HepG2 (cell line): ENCODE data around the gene COX15. TPM values are rescaled to one million over a fixed set of nuclear protein-coding genes. Genes with fewer than 3 reads are reported as not detected.

ENCODE experiments used
- ARID4A ChIP-seq: sonication (generic); formaldehyde crosslinking; IDR thresholded peaks from 2 replicates; pipeline ENCODE4 v1.5.0; 2020; ENCODE audit warnings: mild to moderate bottlenecking, missing genetic modification reagents, borderline replicate concordance
- ARNTL ChIP-seq: sonication (generic); formaldehyde crosslinking; IDR thresholded peaks from 2 replicates; pipeline ENCODE4 v1.4.0; 2020; ENCODE audit warnings: mild to moderate bottlenecking, missing genetic modification reagents
- CEBPB ChIP-seq: IDR thresholded peaks from 2 replicates; pipeline ENCODE4 v1.6.1; 2011; ENCODE audit warnings: low read depth, low read length, improper control_type of control experiment, borderline replicate concordance
- HDAC1 ChIP-seq: sonication (generic); formaldehyde crosslinking; IDR thresholded peaks from 2 replicates; pipeline ENCODE4 v1.5.1; 2020; ENCODE audit warnings: mild to moderate bottlenecking, missing genetic modification reagents
- HDAC6 ChIP-seq: fragments of 200-600 bp; sonication (generic); IDR thresholded peaks from 2 replicates; pipeline ENCODE4 v1.7.0; 2017; ENCODE audit warnings: mild to moderate bottlenecking, antibody characterized with exemption, low read length, low read depth
- HIVEP1 ChIP-seq: sonication (generic); formaldehyde crosslinking; IDR thresholded peaks from 2 replicates; pipeline ENCODE4 v1.4.0; 2020; ENCODE audit warnings: mild to moderate bottlenecking, missing genetic modification reagents
- HNF4A ChIP-seq: sonication (generic); formaldehyde crosslinking; IDR thresholded peaks from 2 replicates; pipeline ENCODE4 v1.4.0; 2020; ENCODE audit warnings: missing genetic modification reagents
- JDP2 ChIP-seq: sonication (generic); formaldehyde crosslinking; IDR thresholded peaks from 2 replicates; pipeline ENCODE4 v1.8.1; 2022; ENCODE audit warnings: missing genetic modification reagents, borderline replicate concordance
- KMT2A ChIP-seq: sonication (generic); formaldehyde crosslinking; IDR thresholded peaks from 2 replicates; pipeline ENCODE4 v1.4.0; 2020; ENCODE audit warnings: missing genetic modification reagents
- MNT ChIP-seq: fragments of 450-650 bp; IDR thresholded peaks from 2 replicates; pipeline ENCODE4 v1.6.1; 2016
- MTF1 ChIP-seq: sonication (generic); formaldehyde crosslinking; IDR thresholded peaks from 2 replicates; pipeline ENCODE4 v1.5.0; 2020; ENCODE audit warnings: missing genetic modification reagents
- NFYB ChIP-seq: sonication (generic); formaldehyde crosslinking; IDR thresholded peaks from 2 replicates; pipeline ENCODE4 v1.4.0; 2020; ENCODE audit warnings: missing genetic modification reagents
- NR2F2 ChIP-seq: IDR thresholded peaks from 2 replicates; pipeline ENCODE4 v1.6.1; 2012; ENCODE audit warnings: low read depth, inconsistent platforms, borderline replicate concordance
- RBAK ChIP-seq: sonication (generic); formaldehyde crosslinking; IDR thresholded peaks from 2 replicates; pipeline ENCODE4 v1.5.1; 2020; ENCODE audit warnings: mild to moderate bottlenecking, missing genetic modification reagents
- SIN3B ChIP-seq: fragments of 150-350 bp; IDR thresholded peaks from 2 replicates; pipeline ENCODE4 v1.6.1; 2014; ENCODE audit warnings: low read length
- SNAPC2 ChIP-seq: sonication (generic); formaldehyde crosslinking; IDR thresholded peaks from 2 replicates; pipeline ENCODE4 v1.8.1; 2022; ENCODE audit warnings: mild to moderate bottlenecking, missing genetic modification reagents
- SPEN ChIP-seq: sonication (generic); formaldehyde crosslinking; IDR thresholded peaks from 2 replicates; pipeline ENCODE4 v1.5.1; 2020; ENCODE audit warnings: low read depth, mild to moderate bottlenecking, missing genetic modification reagents
- TARDBP ChIP-seq: sonication (generic); formaldehyde crosslinking; IDR thresholded peaks from 2 replicates; pipeline ENCODE4 v1.8.0; 2022; ENCODE audit warnings: mild to moderate bottlenecking, missing genetic modification reagents
- THAP8 ChIP-seq: sonication (generic); formaldehyde crosslinking; IDR thresholded peaks from 2 replicates; pipeline ENCODE4 v1.5.1; 2020; ENCODE audit warnings: missing genetic modification reagents, mild to moderate bottlenecking, borderline replicate concordance
- TP53 ChIP-seq: sonication (generic); formaldehyde crosslinking; conservative IDR thresholded peaks from 2 replicates; pipeline ENCODE4 v1.4.0; 2020; ENCODE audit warnings: missing genetic modification reagents
- ZFP36 ChIP-seq: fragments of 150-350 bp; IDR thresholded peaks from 2 replicates; pipeline ENCODE4 v1.6.1; 2018; ENCODE audit warnings: borderline replicate concordance, low read length, low read depth; ENCODE audit not compliant: partially characterized antibody
- ZNF430 ChIP-seq: sonication (generic); formaldehyde crosslinking; IDR thresholded peaks from 2 replicates; pipeline ENCODE4 v1.9.0; 2021; ENCODE audit warnings: mild to moderate bottlenecking, missing genetic modification reagents
- ZNF557 ChIP-seq: sonication (generic); formaldehyde crosslinking; IDR thresholded peaks from 2 replicates; pipeline ENCODE4 v1.4.0; 2020; ENCODE audit warnings: missing genetic modification reagents
- ZNF605 ChIP-seq: sonication (generic); formaldehyde crosslinking; IDR thresholded peaks from 2 replicates; pipeline ENCODE4 v1.8.0; 2022; ENCODE audit warnings: mild to moderate bottlenecking, missing genetic modification reagents
- ZNF703 ChIP-seq: sonication (generic); formaldehyde crosslinking; IDR thresholded peaks from 2 replicates; pipeline ENCODE4 v1.5.1; 2020; ENCODE audit warnings: missing genetic modification reagents, mild to moderate bottlenecking, moderate library complexity, borderline replicate concordance
- ZNF737 ChIP-seq: sonication (generic); formaldehyde crosslinking; IDR thresholded peaks from 2 replicates; pipeline ENCODE4 v1.5.0; 2020; ENCODE audit warnings: missing genetic modification reagents, mild to moderate bottlenecking, borderline replicate concordance
- ZNF768 ChIP-seq: sonication (generic); formaldehyde crosslinking; IDR thresholded peaks from 2 replicates; pipeline ENCODE4 v1.4.0; 2020; ENCODE audit warnings: missing genetic modification reagents
- ZNF850 ChIP-seq: sonication (generic); formaldehyde crosslinking; conservative IDR thresholded peaks from 2 replicates; pipeline ENCODE4 v1.9.0; 2021; ENCODE audit warnings: mild to moderate bottlenecking, missing genetic modification reagents
- polyA plus RNA-seq, 8 experiments: library from polyadenylated mRNA; depleted of rRNA in 3 of 8; stranded (reverse) in 7 of 8; unstranded in 1 of 8; fragments of >200 nt; fragmentation: Illumina TruSeq in 4 of 8; extraction: Trizol in 4 of 8; gene quantifications; 2 replicates each; pipeline versions ENCODE4 v1.2.1 to v1.2.3, GENCODE V29; 2011 to 2016; ENCODE audit warnings: low read depth in 4 of 8, missing spikeins in 1 of 8, mixed read lengths in 1 of 8; ENCODE audit not compliant: insufficient read depth in 1 of 8
- total RNA-seq, 5 experiments: library from RNA; depleted of rRNA; stranded (reverse); fragments of >200 nt; fragmentation: Illumina TruSeq; extraction: Trizol; gene quantifications; 2 replicates each; pipeline ENCODE4 v1.2.3, GENCODE V29; 2016; ENCODE audit warnings: low read depth in 1 of 5

COX15 gene
- total and polyA plus RNA-seq, 2 of the 13 experiments (the other 11 are each of a cell fraction or from before 2014, with no cell fraction given): 19.2 to 44.7 TPM

- TF ChIP-seq NFYB (CRISPR knock-in tag): no peak
- TF ChIP-seq TP53: no peak
- no peak for TF ChIP-seq SPEN
- 0 out of 2 replicates have a peak, but pooled peaks have one; percentile 33 for TF ChIP-seq NR2F2
- peak; percentile 58; the same call in 1 of the 2 replicates for TF ChIP-seq ARNTL
- TF ChIP-seq JDP2: no peak
- no peak for TF ChIP-seq CEBPB
- TF ChIP-seq ZNF768 (CRISPR knock-in tag): no peak
- no peak for TF ChIP-seq ZNF737 (CRISPR knock-in tag)
- TF ChIP-seq SNAPC2 (CRISPR knock-in tag): no peak
- TF ChIP-seq MNT: peak; percentile 65
- TF ChIP-seq THAP8 (CRISPR knock-in tag): no peak
- TF ChIP-seq RBAK (CRISPR knock-in tag): no peak
- TF ChIP-seq KMT2A (CRISPR knock-in tag): no peak
- no peak for TF ChIP-seq ZNF430 (CRISPR knock-in tag)
- no peak for TF ChIP-seq ZNF850 (CRISPR knock-in tag)
- no peak for TF ChIP-seq ZNF557 (CRISPR knock-in tag)
- peak; percentile 88 for TF ChIP-seq HNF4A
- TF ChIP-seq ARID4A (CRISPR knock-in tag): no peak; the same call in 1 of the 2 replicates
- TF ChIP-seq TARDBP (CRISPR knock-in tag): 0 out of 2 replicates have a peak, but pooled peaks have one; percentile 25
- no peak for TF ChIP-seq HIVEP1 (CRISPR knock-in tag)
- no peak for TF ChIP-seq ZFP36
- no peak for TF ChIP-seq ZNF703 (CRISPR knock-in tag)
- TF ChIP-seq HDAC6: no peak
- TF ChIP-seq MTF1 (CRISPR knock-in tag): no peak
- TF ChIP-seq ZNF605 (CRISPR knock-in tag): no peak
- no peak for TF ChIP-seq HDAC1 (CRISPR knock-in tag)
- TF ChIP-seq SIN3B: no peak
Observed at GRCh38 chr10:99754670-99755069, 22.7 kb upstream of the COX15 start (continued).
